Transverse colon (tissue), 4 donors: ENCODE data around the gene HPSE2.

ENCODE experiments used
- CTCF ChIP-seq, 5 experiments: fragments of 200-600 bp in 3 of 5; fragments of 450-650 bp in 2 of 5; sonication (generic) in 3 of 5; IDR thresholded peaks; 1 replicate in 2 of 5; 2 replicates in 3 of 5; pipeline ENCODE4 v1.5.1; 2016 to 2017; ENCODE audit warnings: antibody characterized with exemption in 5 of 5, inconsistent platforms in 3 of 5, mild to moderate bottlenecking in 2 of 5, moderate library complexity in 1 of 5
- EP300 ChIP-seq: sonication (generic); formaldehyde crosslinking; IDR thresholded peaks from one replicate; pipeline ENCODE4 v1.6.1; 2017; ENCODE audit warnings: antibody characterized with exemption, low read depth
- POLR2A ChIP-seq: fragments of 450-650 bp; IDR thresholded peaks from one replicate; pipeline ENCODE4 v1.6.1; 2016; ENCODE audit warnings: antibody characterized with exemption, mild to moderate bottlenecking, moderate library complexity
- POLR2AphosphoS5 ChIP-seq, 3 donors: sonication (generic); formaldehyde crosslinking; IDR thresholded peaks; one replicate each; pipeline ENCODE4 v1.6.1; 2016; ENCODE audit warnings: antibody characterized with exemption in 3 of 3

- TF ChIP-seq POLR2AphosphoS5 (IDR thresholded peaks at IDR 0.05) (no peak), CTCF (IDR thresholded peaks at IDR 0.05) (no peak), POLR2A (no peak), EP300 (no peak)
These were observed 177.5 kb downstream of the HPSE2 start for GRCh38 chr10:99057936-99058690.
